Activated CD4-positive, alpha-beta memory T cell treated with anti-CD3 and anti-CD28 coated beads, Interleukin-2, amount 10 ng/mL, durations not matched to agents 7 days and 5 days (primary cell): Measurements from ENCODE around the gene KLF13. TPM values are rescaled to one million over a fixed set of nuclear protein-coding genes. Genes with fewer than 3 reads are reported as not detected.

Experiments used
- CTCF ChIA-PET: fragments of 350-600 bp; sonication (Branson Sonifier 250); formaldehyde crosslinking; loops from one replicate; lab custom pipeline; 2021; ENCODE audit warnings: antibody characterized with exemption, inconsistent platforms; lab: Charles Lee
- POLR2A ChIA-PET: fragments of 350-600 bp; sonication (Branson Sonifier 250); formaldehyde crosslinking; loops from one replicate; lab custom pipeline; 2021; ENCODE audit warnings: antibody characterized with exemption; lab: Charles Lee
- DNase-seq: peaks from one replicate; pipeline ENCODE4 v3.0.0-alpha.2; 2020
- H3K27ac Mint-ChIP-seq: one replicate; pipeline ENCODE4 v1.8.0; 2021; ENCODE audit warnings: mild to moderate bottlenecking, mixed read lengths
- H3K27me3 Mint-ChIP-seq: one replicate; pipeline ENCODE4 v1.8.0; 2021; ENCODE audit warnings: mixed read lengths
- H3K36me3 Mint-ChIP-seq: one replicate; pipeline ENCODE4 v1.8.0; 2021; ENCODE audit warnings: low read depth, mixed read lengths
- H3K4me1 Mint-ChIP-seq: one replicate; pipeline ENCODE4 v1.8.0; 2021; ENCODE audit warnings: mixed read lengths
- H3K4me3 Mint-ChIP-seq: one replicate; pipeline ENCODE4 v1.8.0; 2021; ENCODE audit warnings: mild to moderate bottlenecking, mixed read lengths
- H3K9me3 Mint-ChIP-seq: one replicate; pipeline ENCODE4 v1.8.0; 2021; ENCODE audit warnings: mixed read lengths
- total RNA-seq, 2 experiments: library from RNA; stranded (reverse); gene quantifications; one replicate each; pipeline ENCODE4 v1.2.3, GENCODE V29; 2021

Gene KLF13
- total RNA-seq, 2 experiments from 2014 or later = 199 TPM

DNA sequence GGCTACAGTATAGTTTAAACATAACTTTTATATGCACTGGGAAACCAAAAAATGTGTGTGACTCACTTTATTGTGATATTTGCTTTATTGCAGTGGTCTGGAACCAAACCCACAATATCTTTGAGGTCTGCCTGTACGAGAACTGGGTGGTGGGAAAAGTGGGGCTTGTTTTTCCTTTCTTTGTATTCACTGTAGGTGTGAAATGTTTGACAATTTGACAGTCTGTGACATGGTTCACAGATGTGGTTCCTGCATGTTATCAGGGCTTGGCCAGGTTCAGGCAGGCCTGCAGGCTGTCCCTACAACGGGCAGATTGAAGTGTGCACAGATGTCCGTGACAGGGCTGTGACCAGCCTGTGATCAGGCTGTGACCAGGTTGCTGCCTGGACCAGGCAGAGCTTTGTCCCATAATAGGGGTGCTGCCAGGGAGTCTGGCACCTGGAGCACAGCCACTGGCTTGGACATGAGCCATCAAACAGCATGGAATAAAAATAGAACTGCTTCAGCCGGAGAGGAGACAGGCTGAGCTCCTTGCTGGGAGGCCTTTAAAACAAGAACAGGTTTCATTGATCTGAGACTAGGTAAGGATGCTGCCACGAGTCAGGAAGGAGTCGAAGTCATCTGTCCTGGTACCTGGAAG lies 61.0 kb downstream of the KLF13 start:
- peaks cover 35% of the 10 kb centered on the region for H3K36me3 Mint-ChIP-seq
- peaks cover 63% of the 10 kb centered on the region for H3K4me1 Mint-ChIP-seq
- DNase-seq = peak; percentile 51
- peak overlapping the region; percentile 89 for H3K27ac Mint-ChIP-seq
- peaks cover 5% of the 10 kb centered on the region for H3K9me3 Mint-ChIP-seq
- H3K4me3 Mint-ChIP-seq = peak overlapping the region; percentile 53
- CTCF ChIA-PET = interaction anchor here (1.0 kb wide), 1 partner anchor 48 kb away, joined by 5 read pairs; no protein-coding TSS in a partner anchor
- POLR2A ChIA-PET = interaction anchor here (0.9 to 4.2 kb wide), 7 partner anchors 18 to 61 kb away, joined by 3 to 23 read pairs (median 4); no protein-coding TSS in a partner anchor
- H3K27me3 Mint-ChIP-seq = no peaks in the 10 kb centered on the region

DNA sequence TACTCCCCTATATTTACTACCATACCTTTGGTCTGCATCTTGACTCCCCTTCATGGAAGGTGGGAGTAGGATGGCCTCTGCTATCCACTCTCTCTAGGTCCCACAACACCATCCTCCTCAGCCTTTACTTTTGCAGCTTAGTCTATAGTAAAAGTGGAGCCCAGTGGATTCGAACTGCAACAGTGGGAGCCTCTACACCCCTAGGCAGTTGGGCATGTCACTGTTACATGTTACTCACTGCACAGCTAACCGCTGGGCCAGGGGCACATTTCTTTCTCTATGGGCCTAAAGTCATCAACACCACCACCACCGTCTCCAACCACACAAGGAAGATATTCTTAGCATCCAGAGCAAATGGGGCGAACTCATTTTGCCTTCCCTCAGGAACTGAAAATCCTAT lies 62.9 kb downstream of the KLF13 start:
- POLR2A ChIA-PET = interaction anchor here (0.9 to 4.2 kb wide), 5 partner anchors 22 to 46 kb away, joined by 3 to 23 read pairs (median 4); no protein-coding TSS in a partner anchor
- DNase-seq = no peak
- Mint-ChIP-seq H3K4me3 (peak overlapping the region; percentile 44), H3K9me3 (peaks cover 5% of the 10 kb centered on the region), H3K4me1 (peaks cover 65% of the 10 kb centered on the region), H3K36me3 (peaks cover 29% of the 10 kb centered on the region), H3K27me3 (no peaks in the 10 kb centered on the region), H3K27ac (peak overlapping the region; percentile 27)
- CTCF ChIA-PET = interaction anchor here (0.6 to 2.0 kb wide), 6 partner anchors 8 to 94 kb away, joined by 3 to 9 read pairs (median 4); no protein-coding TSS in a partner anchor

DNA sequence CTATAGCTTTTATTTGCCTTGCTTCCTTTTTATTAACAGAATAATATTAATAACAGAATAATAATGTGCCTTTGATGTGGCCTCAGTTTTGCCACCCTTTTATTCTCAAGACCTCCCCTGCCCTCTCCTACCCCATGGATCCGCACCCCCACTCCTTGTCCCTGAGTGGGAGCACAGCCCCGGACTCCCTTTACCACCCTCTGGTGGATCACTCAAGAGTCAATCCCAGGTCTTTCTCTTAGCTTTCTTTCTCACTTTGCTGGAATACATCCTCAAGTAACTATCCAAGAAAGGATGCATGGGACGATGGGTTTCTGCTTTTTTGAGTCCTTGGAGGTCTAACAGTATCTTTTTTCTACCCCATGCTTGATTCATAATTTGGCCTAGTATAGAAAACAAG lies 63.4 kb downstream of the KLF13 start:
- no peaks in the 10 kb centered on the region for H3K27me3 Mint-ChIP-seq
- peaks cover 5% of the 10 kb centered on the region for H3K9me3 Mint-ChIP-seq
- ChIA-PET CTCF (interaction anchor here (1.1 to 2.0 kb wide), 5 partner anchors 25 to 94 kb away, joined by 3 to 9 read pairs (median 5); no protein-coding TSS in a partner anchor), POLR2A (interaction anchor here (0.9 to 4.2 kb wide), 5 partner anchors 22 to 46 kb away, joined by 3 to 23 read pairs (median 4); no protein-coding TSS in a partner anchor)
- peak overlapping the region; percentile 10 for H3K4me3 Mint-ChIP-seq
- H3K27ac Mint-ChIP-seq = no peak overlapping the region
- H3K4me1 Mint-ChIP-seq = peaks cover 63% of the 10 kb centered on the region
- no peak for DNase-seq
- H3K36me3 Mint-ChIP-seq = peaks cover 26% of the 10 kb centered on the region

DNA sequence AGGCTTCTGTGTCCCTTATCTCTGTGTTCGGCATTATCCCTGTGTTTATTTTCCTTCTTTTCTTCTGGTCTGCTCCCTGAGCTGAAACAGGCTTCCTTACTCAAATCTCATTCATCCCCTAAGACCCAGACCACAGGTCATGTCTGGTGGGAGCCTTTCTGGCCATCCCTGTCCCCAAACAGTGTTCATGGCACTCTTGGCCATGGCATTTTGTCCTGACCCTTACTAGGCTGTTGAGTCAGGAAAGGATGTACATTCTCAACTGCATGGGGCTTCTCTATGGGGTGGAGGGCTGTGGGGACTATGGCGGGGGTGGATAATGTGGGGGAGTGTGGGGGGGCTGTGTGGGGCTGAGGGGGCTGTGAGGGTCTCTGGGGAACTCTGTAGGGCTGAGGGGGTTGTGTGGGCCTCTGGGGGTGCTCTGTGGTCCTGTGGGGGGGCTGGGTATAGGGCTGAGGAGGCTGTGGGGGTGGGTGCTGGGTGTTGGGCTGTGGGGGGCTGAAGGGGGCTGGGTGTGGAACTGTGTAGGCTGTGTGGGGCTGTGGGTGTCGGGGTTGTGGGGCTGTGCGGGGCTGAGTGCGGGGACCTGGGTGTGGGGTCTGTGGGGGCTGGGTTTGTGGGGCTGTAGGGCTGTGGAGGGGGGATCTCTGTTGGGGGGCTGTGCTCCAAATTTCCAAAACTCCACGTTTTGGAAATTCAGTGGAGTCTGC lies 64.3 kb downstream of the KLF13 start:
- H3K9me3 Mint-ChIP-seq = peaks cover 5% of the 10 kb centered on the region
- H3K27me3 Mint-ChIP-seq = no peaks in the 10 kb centered on the region
- ChIA-PET POLR2A (interaction anchor here (1.0 to 4.2 kb wide), 5 partner anchors 23 to 97 kb away, joined by 3 to 23 read pairs (median 10); partner anchors contain the start of gene KLF13), CTCF (interaction anchor here (1.1 to 2.0 kb wide), 3 partner anchors 43 to 93 kb away, joined by 3 to 19 read pairs (median 8); no protein-coding TSS in a partner anchor)
- peaks cover 56% of the 10 kb centered on the region for H3K4me1 Mint-ChIP-seq
- DNase-seq = no peak
- no peak overlapping the region for H3K27ac Mint-ChIP-seq
- H3K4me3 Mint-ChIP-seq = peak overlapping the region; percentile 31
- peaks cover 21% of the 10 kb centered on the region for H3K36me3 Mint-ChIP-seq

DNA sequence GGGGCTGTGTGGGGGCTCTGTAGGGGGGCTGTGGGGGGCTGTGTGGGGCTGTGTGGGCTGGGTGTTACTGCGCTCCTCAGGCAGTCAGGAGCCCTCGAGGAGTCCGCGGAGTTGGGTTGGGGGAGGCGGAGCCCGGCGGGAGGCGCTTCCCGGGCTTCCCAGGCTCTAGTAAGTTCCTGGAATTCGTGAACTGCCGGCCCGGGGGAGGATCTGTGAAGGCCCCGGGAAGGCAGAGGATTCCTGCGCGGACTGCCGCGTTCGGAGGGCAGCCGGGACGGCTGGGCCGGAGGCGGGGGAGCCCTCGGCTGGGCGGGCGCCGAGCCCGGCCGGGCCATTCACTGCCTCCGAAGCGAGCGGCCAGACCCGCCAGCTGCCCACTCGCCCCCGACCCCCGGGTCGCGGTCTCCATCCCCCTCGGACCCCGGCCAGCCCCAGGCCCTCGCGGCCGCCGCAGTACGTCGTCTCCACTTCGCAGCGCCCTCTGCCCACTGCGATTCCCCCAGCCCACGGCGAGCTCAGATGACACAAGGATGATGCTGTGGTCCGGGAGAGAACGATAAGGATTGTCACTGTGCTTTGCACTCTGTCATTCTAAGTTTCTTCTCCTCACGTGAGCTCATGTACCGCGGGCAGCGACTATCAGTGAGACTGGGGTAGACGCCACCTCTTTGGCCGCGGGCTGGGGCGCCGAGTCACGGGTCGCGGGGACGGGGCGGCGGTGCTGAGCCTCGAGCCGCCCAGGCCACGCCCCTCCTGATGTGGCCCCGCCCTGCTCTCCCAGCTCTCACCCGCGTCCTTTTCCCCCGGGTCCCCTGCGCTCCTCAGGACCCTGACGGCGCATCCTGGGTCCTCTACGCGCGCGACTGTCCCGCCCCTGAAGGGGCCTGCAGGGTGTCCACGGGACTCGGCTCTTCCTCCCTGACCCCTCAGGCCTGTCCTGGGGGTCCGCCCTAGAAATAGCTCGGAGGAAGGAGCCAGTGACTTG lies 65.3 kb downstream of the KLF13 start:
- peak; percentile 87 for DNase-seq
- Mint-ChIP-seq H3K27ac (peak overlapping the region; percentile 80), H3K4me1 (peaks cover 49% of the 10 kb centered on the region), H3K27me3 (no peaks in the 10 kb centered on the region), H3K36me3 (peaks cover 21% of the 10 kb centered on the region), H3K9me3 (peaks cover 5% of the 10 kb centered on the region), H3K4me3 (peak overlapping the region; percentile 88)
- ChIA-PET CTCF (interaction anchor here (0.9 to 1.9 kb wide), 17 partner anchors 8 to 224 kb away, joined by 3 to 19 read pairs (median 4); no protein-coding TSS in a partner anchor), POLR2A (interaction anchor here (0.8 to 2.3 kb wide), 25 partner anchors 9 to 177 kb away, joined by 3 to 56 read pairs (median 5); partner anchors contain the start of gene KLF13)

DNA sequence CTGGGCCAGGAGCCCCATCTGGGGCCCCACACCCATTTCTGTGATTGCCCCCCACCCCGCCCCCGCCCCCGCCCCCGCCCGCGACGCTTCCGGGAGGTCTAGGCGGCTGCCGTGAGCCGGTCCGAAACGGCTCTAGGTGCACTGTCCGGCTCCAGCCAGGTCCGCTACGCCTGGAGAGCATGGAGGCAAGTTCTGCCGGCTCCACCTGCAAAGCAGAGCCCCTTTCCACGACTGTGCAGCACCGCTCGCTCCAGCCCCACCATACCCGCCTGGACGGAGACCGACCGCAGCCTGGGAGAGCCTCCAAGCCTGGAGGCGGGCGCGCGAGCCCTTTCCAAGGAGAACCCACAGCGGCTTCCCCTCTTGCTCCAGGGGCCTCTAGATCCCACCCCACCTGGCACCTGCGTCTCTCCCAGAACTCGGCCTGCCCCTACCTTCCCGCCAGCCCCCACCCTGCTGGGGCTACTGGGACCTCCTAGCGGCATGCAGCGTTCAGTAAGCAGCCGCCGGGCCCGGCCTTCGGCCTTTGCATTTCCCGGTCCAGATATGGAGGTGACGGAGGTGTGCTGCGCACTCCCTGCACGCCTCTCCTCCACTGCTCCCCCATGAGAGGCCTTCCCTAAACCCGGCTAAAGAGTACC lies 66.2 kb downstream of the KLF13 start:
- H3K27me3 Mint-ChIP-seq = no peaks in the 10 kb centered on the region
- peaks cover 17% of the 10 kb centered on the region for H3K36me3 Mint-ChIP-seq
- peak overlapping the region; percentile 88 for H3K4me3 Mint-ChIP-seq
- H3K27ac Mint-ChIP-seq = peak overlapping the region; percentile 61
- H3K9me3 Mint-ChIP-seq = peaks cover 5% of the 10 kb centered on the region
- DNase-seq = no peak
- ChIA-PET CTCF (interaction anchor here (0.9 to 1.9 kb wide), 14 partner anchors 9 to 225 kb away, joined by 3 to 19 read pairs (median 4); no protein-coding TSS in a partner anchor), POLR2A (interaction anchor here (0.9 to 2.3 kb wide), 18 partner anchors 10 to 178 kb away, joined by 3 to 56 read pairs (median 6); partner anchors contain the start of gene KLF13)
- H3K4me1 Mint-ChIP-seq = peaks cover 45% of the 10 kb centered on the region

DNA sequence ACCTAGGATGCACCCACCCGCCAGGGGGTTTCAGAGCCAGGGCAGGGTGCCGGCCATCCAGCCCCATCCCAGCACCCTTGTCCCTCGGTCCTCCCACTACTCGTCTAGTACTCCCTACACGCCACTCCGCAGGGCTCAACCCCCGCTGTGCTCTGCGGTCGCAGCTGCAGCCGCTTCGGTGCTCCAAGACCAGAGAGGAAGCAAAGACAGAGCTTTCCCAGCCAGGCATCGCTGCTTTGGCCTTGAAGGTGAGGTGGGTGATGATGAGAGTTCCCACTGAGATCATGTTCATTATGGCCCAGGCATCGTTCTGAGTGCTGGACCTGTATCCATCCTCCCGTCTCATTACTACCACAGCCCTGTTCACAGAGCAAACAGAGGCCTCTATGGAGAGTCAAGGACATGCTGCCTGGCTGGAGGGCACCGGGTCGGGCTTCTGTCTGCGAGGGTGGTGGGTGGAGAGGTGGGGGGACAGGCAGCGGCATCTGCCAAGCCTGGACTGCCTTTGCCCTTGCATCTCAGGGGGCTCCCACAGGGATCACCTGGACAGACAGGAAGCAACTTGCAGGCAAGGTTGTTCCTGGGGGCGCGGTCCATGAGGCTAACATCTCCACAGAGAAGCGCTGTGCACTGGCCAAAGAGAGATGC lies 66.9 kb downstream of the KLF13 start:
- H3K27ac Mint-ChIP-seq = no peak overlapping the region
- ChIA-PET CTCF (interaction anchor here (1.9 kb wide), 1 partner anchor 95 kb away, joined by 5 read pairs; no protein-coding TSS in a partner anchor), POLR2A (interaction anchor here (0.6 to 2.3 kb wide), 2 partner anchors 41 to 51 kb away, joined by 3 to 56 read pairs; no protein-coding TSS in a partner anchor)

DNA sequence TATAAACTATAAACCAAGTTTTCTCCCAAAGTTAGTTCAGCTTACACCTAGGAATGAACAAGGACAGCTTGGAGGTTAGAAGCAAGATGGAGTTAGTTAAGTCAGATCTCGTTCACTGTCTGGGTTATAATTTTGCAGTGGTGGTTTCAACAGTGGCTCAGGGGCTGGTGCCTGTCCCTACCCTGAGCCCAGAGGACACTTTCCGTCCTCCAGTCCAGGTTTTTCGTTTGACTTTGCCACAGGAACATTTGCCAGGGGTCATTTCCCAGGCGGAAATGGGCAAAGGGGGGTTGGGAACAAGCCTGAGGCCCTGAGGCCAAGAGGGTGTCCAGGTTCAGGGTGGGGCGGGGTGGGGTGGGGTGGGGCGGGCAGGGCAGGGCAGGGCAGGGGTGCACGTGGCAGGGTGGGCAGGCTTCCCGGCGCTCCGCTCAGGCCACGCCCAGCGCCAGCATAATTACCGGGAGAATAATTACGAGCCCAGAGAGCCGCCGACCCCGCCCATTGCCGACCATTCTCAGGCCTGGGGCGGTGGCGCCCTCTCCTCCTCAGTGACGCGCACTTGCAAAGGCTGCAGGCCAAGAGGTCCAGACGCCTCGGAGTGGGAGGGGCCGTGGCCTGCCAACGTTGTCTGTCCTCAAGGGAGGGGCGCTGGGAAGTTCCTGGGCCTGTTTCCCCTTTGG lies 70.4 kb downstream of the KLF13 start:
- no peak overlapping the region for H3K27ac Mint-ChIP-seq
- no peaks in the 10 kb centered on the region for H3K36me3 Mint-ChIP-seq
- no peaks in the 10 kb centered on the region for H3K27me3 Mint-ChIP-seq
- no peaks in the 10 kb centered on the region for H3K9me3 Mint-ChIP-seq
- H3K4me3 Mint-ChIP-seq = no peak overlapping the region
- CTCF ChIA-PET = interaction anchor here (0.5 to 1.6 kb wide), 8 partner anchors 8 to 505 kb away, joined by 3 to 6 read pairs (median 3); no protein-coding TSS in a partner anchor
- H3K4me1 Mint-ChIP-seq = peaks cover 42% of the 10 kb centered on the region
- no peak for DNase-seq
- POLR2A ChIA-PET = interaction anchor here (0.9 to 3.6 kb wide), 2 partner anchors 12 to 37 kb away, joined by 3 to 17 read pairs; no protein-coding TSS in a partner anchor

More for the DNA sequence above, 66.9 kb downstream of the KLF13 start:
- peaks cover 47% of the 10 kb centered on the region for H3K4me1 Mint-ChIP-seq
- no peak for DNase-seq
- H3K4me3 Mint-ChIP-seq = peak overlapping the region; percentile 88
- H3K36me3 Mint-ChIP-seq = peaks cover 16% of the 10 kb centered on the region
- H3K27me3 Mint-ChIP-seq = no peaks in the 10 kb centered on the region
- H3K9me3 Mint-ChIP-seq = peaks cover 5% of the 10 kb centered on the region

DNA sequence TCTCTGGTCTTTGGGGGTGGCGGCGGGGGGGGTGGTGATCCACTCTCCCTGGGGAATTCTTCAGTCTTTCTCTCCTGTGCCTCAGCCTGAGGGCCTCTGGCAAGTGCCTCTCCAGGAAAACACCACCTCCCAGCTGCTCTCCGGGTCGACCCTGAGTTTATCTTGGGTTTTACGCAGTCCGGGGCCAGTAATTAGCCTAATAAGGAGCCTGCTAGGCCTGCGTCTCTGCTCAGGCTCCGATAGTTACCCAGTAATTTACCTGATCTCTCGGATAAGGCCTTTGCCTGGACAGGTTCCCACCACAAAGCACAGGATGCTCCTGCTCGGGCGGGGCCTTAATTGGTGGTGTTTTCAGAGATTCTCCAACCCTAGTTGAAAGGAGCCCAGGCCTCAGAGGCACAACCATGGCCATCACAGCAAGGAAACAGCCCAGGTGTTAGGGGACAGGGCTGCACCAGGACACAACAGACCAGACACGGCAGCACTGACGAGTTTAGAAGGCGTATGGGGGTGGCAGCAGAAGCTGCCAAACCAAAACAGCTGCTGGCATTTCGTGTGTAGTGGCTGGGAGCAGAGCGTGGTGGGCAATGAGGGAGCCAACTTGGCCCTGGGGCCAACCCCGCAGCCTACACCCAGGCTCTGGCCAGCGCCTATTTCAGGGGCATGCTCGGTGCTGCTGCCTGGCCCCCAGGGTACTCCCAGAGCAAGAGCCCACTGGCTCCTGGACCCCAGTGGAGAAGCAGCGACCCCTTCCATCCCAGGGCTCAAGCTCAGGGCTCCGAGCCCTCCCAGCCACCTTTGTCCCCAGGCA lies 71.4 kb downstream of the KLF13 start:
- H3K4me1 Mint-ChIP-seq = peaks cover 42% of the 10 kb centered on the region
- no peak overlapping the region for H3K27ac Mint-ChIP-seq
- H3K27me3 Mint-ChIP-seq = no peaks in the 10 kb centered on the region
- H3K9me3 Mint-ChIP-seq = no peaks in the 10 kb centered on the region
- H3K4me3 Mint-ChIP-seq = no peak overlapping the region
- no peaks in the 10 kb centered on the region for H3K36me3 Mint-ChIP-seq
- no peak for DNase-seq
- ChIA-PET POLR2A (interaction anchor here (1.5 to 3.6 kb wide), 2 partner anchors 36 to 37 kb away, joined by 5 to 17 read pairs; no protein-coding TSS in a partner anchor), CTCF (interaction anchor here (0.6 to 1.6 kb wide), 8 partner anchors 9 to 183 kb away, joined by 3 to 6 read pairs (median 3); no protein-coding TSS in a partner anchor)
